T-helper 22 cell (primary cell): ENCODE measurements around the gene HAO1.
"Not testable (repeated sequence)": the region's sequence is repeated elsewhere in the genome, so short reads cannot be mapped to it uniquely, and the experiment has no call there.

Source experiments
- DNase-seq: peaks from one replicate; pipeline ENCODE4 v3.0.0-alpha.2; 2020; ENCODE audit warnings: low read depth

HAO1 gene

GRCh38 chr20:7940341-7940740 lies at the start of gene HAO1:
TSS of gene HAO1 (minus strand) at chr20:7940458. CDS start at chr20:7940422, 36 bp downstream.
- no peak for DNase-seq

GRCh38 chr20:7989379-7989778 lies 49.1 kb upstream of the HAO1 start:
- no peak for DNase-seq

GRCh38 chr20:7985916-7986315 lies 45.7 kb upstream of the HAO1 start:
- no peak for DNase-seq

GRCh38 chr20:7984192-7984591 lies 43.9 kb upstream of the HAO1 start:
- DNase-seq: no peak

GRCh38 chr20:7981374-7981773 lies 41.1 kb upstream of the HAO1 start:
- no peak for DNase-seq

GRCh38 chr20:7980332-7981046 lies 40.2 kb upstream of the HAO1 start:
- no peak for DNase-seq

GRCh38 chr20:7977709-7978108 lies 37.5 kb upstream of the HAO1 start:
- DNase-seq: no peak

GRCh38 chr20:7975851-7976414 lies 35.7 kb upstream of the HAO1 start:
- DNase-seq: no peak

GRCh38 chr20:7974785-7975435 lies 34.7 kb upstream of the HAO1 start:
- no peak for DNase-seq

- no peak for DNase-seq
These were observed 31.4 kb upstream of the HAO1 start for GRCh38 chr20:7971536-7972280.

GRCh38 chr20:7967199-7967844 lies 27.1 kb upstream of the HAO1 start:
- no peak for DNase-seq

- DNase-seq: no peak
These were observed 25.9 kb upstream of the HAO1 start for GRCh38 chr20:7966176-7966575.

GRCh38 chr20:7959484-7959883 lies 19.2 kb upstream of the HAO1 start:
- DNase-seq: no peak

GRCh38 chr20:7956561-7956960 lies 16.3 kb upstream of the HAO1 start:
- DNase-seq: not testable (repeated sequence)

GRCh38 chr20:7950387-7950786 lies 10.1 kb upstream of the HAO1 start:
- DNase-seq: no peak

- no peak for DNase-seq
These were observed 3.6 kb upstream of the HAO1 start for GRCh38 chr20:7943891-7944290.

GRCh38 chr20:7939663-7940062 lies 595 bp downstream of the HAO1 start:
- DNase-seq: no peak

GRCh38 chr20:7938058-7938457 lies 2.2 kb downstream of the HAO1 start:
- DNase-seq: no peak

GRCh38 chr20:7937328-7937727 lies 2.9 kb downstream of the HAO1 start:
- DNase-seq: no peak

GRCh38 chr20:7935027-7935551 lies 5.2 kb downstream of the HAO1 start:
- no peak for DNase-seq

- DNase-seq: no peak
These were observed 6.9 kb downstream of the HAO1 start for GRCh38 chr20:7933346-7933745.

- no peak for DNase-seq
These were observed 9.9 kb downstream of the HAO1 start for GRCh38 chr20:7930343-7930742.
